CD4-positive, alpha-beta T cell (primary cell): ENCODE measurements around the gene ELL2. TPM values are rescaled to one million over a fixed set of nuclear protein-coding genes. Genes with fewer than 3 reads are reported as not detected.
A peak's percentile ranks its signal among the peaks of the same experiment; 100 is the strongest.

ENCODE experiments used
- ATAC-seq: fragments of 200-7000 bp; cut with Tn5 transposase; one replicate; pipeline ENCODE4 v1.10.0; 2022; ENCODE audit warnings: mild to moderate bottlenecking; ENCODE audit not compliant: poor library complexity
- CTCF ChIA-PET: fragments of 350-600 bp; sonication (Branson Sonifier 250); formaldehyde crosslinking; loops from one replicate; lab custom pipeline; 2021; ENCODE audit warnings: antibody characterized with exemption, inconsistent platforms; lab: Charles Lee
- POLR2A ChIA-PET: fragments of 350-600 bp; sonication (Branson Sonifier 250); formaldehyde crosslinking; loops from one replicate; lab custom pipeline; 2021; ENCODE audit warnings: antibody characterized with exemption, inconsistent platforms; lab: Charles Lee
- DNase-seq, 14 experiments: peaks; one replicate each; pipeline ENCODE4 v3.0.0-alpha.2; 2013 to 2020; ENCODE audit warnings: mixed read lengths in 2 of 14
- H3K27ac ChIP-seq, 2 donors: one replicate each; pipeline versions ENCODE4 v1.5.1 to v1.7.0; 2013; ENCODE audit warnings: low read length in 2 of 2, low read depth in 1 of 2, mild to moderate bottlenecking in 1 of 2
- H3K27me3 ChIP-seq, 2 experiments: 1 replicate in 1 of 2; 2 replicates in 1 of 2; pipeline versions ENCODE4 v1.6.1 to v1.7.0; 2013; ENCODE audit warnings: low read length in 2 of 2, control low read depth in 1 of 2, mild to moderate bottlenecking in 1 of 2, moderate library complexity in 1 of 2; ENCODE audit not compliant: insufficient read depth in 2 of 2, control insufficient read depth in 1 of 2
- H3K36me3 ChIP-seq: one replicate; pipeline ENCODE4 v1.6.1; 2013; ENCODE audit warnings: low read length, control low read depth; ENCODE audit not compliant: insufficient read depth
- H3K4me1 ChIP-seq: one replicate; pipeline ENCODE4 v1.6.1; 2013; ENCODE audit warnings: low read length, control low read depth; ENCODE audit not compliant: insufficient read depth
- H3K4me3 ChIP-seq: one replicate; pipeline ENCODE4 v1.5.1; 2013; ENCODE audit warnings: mild to moderate bottlenecking, low read length, moderate library complexity
- H3K9me3 ChIP-seq, 2 experiments: 1 replicate in 1 of 2; 2 replicates in 1 of 2; pipeline versions ENCODE4 v1.6.1 to v1.7.0; 2013; ENCODE audit warnings: low read length in 2 of 2, mild to moderate bottlenecking in 2 of 2, control low read depth in 1 of 2, moderate library complexity in 1 of 2; ENCODE audit not compliant: control insufficient read depth in 1 of 2, insufficient read depth in 1 of 2
- H3K27ac Mint-ChIP-seq: one replicate; pipeline ENCODE4 v1.8.0; 2020; ENCODE audit warnings: mixed read lengths
- H3K27me3 Mint-ChIP-seq: one replicate; pipeline ENCODE4 v1.8.0; 2021; ENCODE audit warnings: mixed read lengths
- H3K36me3 Mint-ChIP-seq: one replicate; pipeline ENCODE4 v1.8.0; 2021; ENCODE audit warnings: low read depth, mixed read lengths
- H3K4me1 Mint-ChIP-seq: one replicate; pipeline ENCODE4 v1.8.0; 2021; ENCODE audit warnings: low read depth, mixed read lengths
- H3K4me3 Mint-ChIP-seq: one replicate; pipeline ENCODE4 v1.8.0; 2020; ENCODE audit warnings: mild to moderate bottlenecking, mixed read lengths
- H3K9me3 Mint-ChIP-seq: one replicate; pipeline ENCODE4 v1.8.0; 2020; ENCODE audit warnings: mixed read lengths
- CTCF ChIP-seq: fragments of 200-600 bp; IDR thresholded peaks from one replicate; pipeline ENCODE4 v1.8.0; 2022; ENCODE audit warnings: antibody characterized with exemption, mild to moderate bottlenecking
- intact Hi-C, 2 experiments: fragments of 100-400 bp; cut with DNase I in 1 of 2; cut with micrococcal nuclease in 1 of 2; formaldehyde crosslinking; loops; one replicate each; pipeline versions ENCODE4 v1.15.1 to v1.9.0; 2023 to 2025; cut with DNase I, micrococcal nuclease
- total RNA-seq, 174 experiments: library from RNA in 2 of 174; stranded (reverse) in 2 of 174; gene quantifications; one replicate each; pipeline ENCODE4 v1.2.3 and lab custom pipeline; 2021 to 2026

Gene ELL2
- total RNA-seq, 2 experiments from 2014 or later: 93.5 to 98.1 TPM

- peak overlapping the region; percentile 12 for H3K4me3 Mint-ChIP-seq
- H3K36me3 ChIP-seq: no peaks in the 10 kb centered on the region
- peaks cover 20% of the 10 kb centered on the region for H3K4me1 ChIP-seq
- peaks cover 15% of the 10 kb centered on the region for H3K4me1 Mint-ChIP-seq
- intact Hi-C loops: loop anchor here (1.0 to 10.0 kb wide), 5 partner anchors 36 to 1342 kb away; partner anchors contain the start of genes ARSK (in 2 of the 2), SKIC3 (in 2 of the 2) and RIOK2 (in 1 of the 2)
- H3K27me3 Mint-ChIP-seq: no peaks in the 10 kb centered on the region
- peak overlapping the region; percentile 75 for H3K27ac Mint-ChIP-seq
- DNase-seq: peak in 12 of 14 experiments; percentile 32 to 86 (median 53)
- peak; percentile 52 for TF ChIP-seq CTCF
- ChIA-PET POLR2A (interaction anchor here (0.7 to 2.3 kb wide), 5 partner anchors 9 to 198 kb away, joined by 3 to 14 read pairs (median 5); partner anchors contain the start of genes GLRX and RFESD), CTCF (interaction anchor here (1.0 to 8.4 kb wide), 5 partner anchors 8 to 493 kb away, joined by 3 to 79 read pairs (median 3); partner anchors contain the start of gene GLRX)
- peaks cover 0 to 3% of the 10 kb centered on the region in 2 experiments for H3K27me3 ChIP-seq
- H3K9me3 Mint-ChIP-seq: no peaks in the 10 kb centered on the region
- ATAC-seq: peak; percentile 71
- peak overlapping the region in 1 of 2 donors; percentile 37 for H3K27ac ChIP-seq
- no peaks in the 10 kb centered on the region for H3K9me3 ChIP-seq
- no peak overlapping the region for H3K4me3 ChIP-seq
- H3K36me3 Mint-ChIP-seq: no peaks in the 10 kb centered on the region
Observed at GRCh38 chr5:95842854-95843544, 118.7 kb downstream of the ELL2 start.

DNA sequence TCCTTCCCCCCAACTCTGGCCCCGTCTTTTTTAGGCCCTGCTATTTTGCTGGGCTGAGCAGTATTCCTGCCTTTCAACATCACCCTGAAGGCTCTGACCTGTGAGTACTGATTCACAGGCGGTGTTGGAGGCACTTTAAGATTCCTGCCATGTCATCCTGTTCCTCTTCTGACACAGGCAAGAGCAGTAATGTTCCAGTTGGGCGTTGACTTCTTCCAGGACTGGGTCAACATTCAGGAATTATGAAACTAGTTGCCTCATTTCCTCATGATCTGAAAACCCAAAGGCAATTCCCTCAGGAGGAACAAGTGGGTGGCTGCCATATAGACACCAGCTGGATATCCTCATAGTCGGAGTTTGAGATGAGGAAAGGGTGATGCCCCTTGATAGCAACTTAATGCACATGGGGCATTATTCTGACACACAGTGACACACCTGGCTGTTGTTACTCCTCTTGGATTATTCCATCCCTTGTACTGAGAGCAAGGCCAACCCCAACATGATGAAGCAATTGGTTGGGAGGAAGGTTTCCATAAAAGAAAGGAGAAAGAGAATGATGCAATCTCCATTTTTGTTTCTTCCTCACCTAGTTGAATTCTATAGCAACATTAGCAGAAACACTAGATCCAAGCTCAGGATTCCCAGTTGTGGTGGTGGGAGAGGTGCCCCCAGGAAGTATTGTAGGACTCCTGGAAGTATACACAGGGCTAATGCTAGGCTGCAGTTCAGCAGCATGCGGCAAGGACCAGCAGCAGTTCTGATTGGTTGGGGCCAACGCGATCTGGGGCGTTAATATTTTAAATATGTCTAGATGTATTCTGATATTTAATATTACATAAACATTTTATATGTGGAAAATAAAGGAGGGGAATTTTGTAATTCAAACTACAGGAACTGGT, 119.5 kb downstream of the ELL2 start:
- intact Hi-C loops: loop anchor here (2.0 to 10.0 kb wide), 5 partner anchors 21 to 1343 kb away; partner anchors contain the start of genes ARSK (in 2 of the 2), SKIC3 (in 2 of the 2) and RIOK2 (in 1 of the 2)

More for the DNA sequence above, 119.5 kb downstream of the ELL2 start:
- no peaks in the 10 kb centered on the region for H3K9me3 Mint-ChIP-seq
- H3K4me3 Mint-ChIP-seq: no peak overlapping the region
- peaks cover 23% of the 10 kb centered on the region for H3K4me1 Mint-ChIP-seq
- Histone ChIP-seq H3K9me3 (no peaks in the 10 kb centered on the region), H3K4me3 (no peak overlapping the region), H3K4me1 (peaks cover 20% of the 10 kb centered on the region), H3K27me3 (no peaks in the 10 kb centered on the region), H3K27ac (peak overlapping the region in 1 of 2 donors; percentile 37), H3K36me3 (no peaks in the 10 kb centered on the region)
- ChIA-PET POLR2A (interaction anchor here (1.9 to 2.1 kb wide), 2 partner anchors 33 to 61 kb away, joined by 7 to 9 read pairs; no protein-coding TSS in a partner anchor), CTCF (interaction anchor here (1.2 to 8.4 kb wide), 2 partner anchors 61 to 494 kb away, joined by 3 to 79 read pairs; no protein-coding TSS in a partner anchor)
- peak overlapping the region; percentile 75 for H3K27ac Mint-ChIP-seq
- DNase-seq (peak in 2 of 14 experiments; percentile 41 to 46), ATAC-seq (no peak)
- no peaks in the 10 kb centered on the region for H3K27me3 Mint-ChIP-seq
- TF ChIP-seq CTCF: no peak
- no peaks in the 10 kb centered on the region for H3K36me3 Mint-ChIP-seq
